HCT116 (cell line): ENCODE results near the gene GRIK2. TPM values are rescaled to one million over a fixed set of nuclear protein-coding genes. Genes with fewer than 3 reads are reported as not detected.

Source experiments
- ATAC-seq: fragments of 200-7000 bp; cut with Tn5 transposase; 2 replicates; pipeline ENCODE4 v1.9.1; 2020; ENCODE audit warnings: mild to moderate bottlenecking, moderate library complexity
- BruUV-seq: library from RNA; stranded (reverse); fragments of 400-500 nt; replicated peaks from 2 replicates; lab custom pipeline; 2021; lab: Mats Ljungman, UMichigan
- CTCF ChIA-PET: fragments of 300-600 bp; sonication (Branson Sonifier 250); formaldehyde crosslinking; loops from one replicate; lab custom pipeline; 2021; ENCODE audit warnings: antibody characterized with exemption; lab: Charles Lee
- POLR2A ChIA-PET: fragments of 300-600, 350-600 bp; sonication (Branson Sonifier 250); formaldehyde crosslinking; loops from one replicate; lab custom pipeline; 2021; ENCODE audit warnings: antibody characterized with exemption; lab: Charles Lee
- RAD21 ChIA-PET, 2 experiments: fragments of 300-600 bp; sonication (Branson Sonifier 250); formaldehyde crosslinking; loops; one replicate each; lab custom pipeline; 2023; ENCODE audit warnings: low total read pairs in 2 of 2; ENCODE audit not compliant: uncharacterized antibody in 2 of 2, unreplicated experiment in 2 of 2, low non-redundant PET in 1 of 2; lab: Charles Lee
- DNase-seq: peaks from one replicate; pipeline ENCODE4 v3.0.0-alpha.2; 2010; ENCODE audit warnings: low read depth, low spot score
- H2AFZ ChIP-seq: fragments of 200-600 bp; shearing (Covaris generic), sonication (generic); 2 replicates; pipeline ENCODE4 v1.6.1; 2017; ENCODE audit warnings: low read depth, mixed run types, mixed read lengths, antibody characterized with exemption, low read length; ENCODE audit not compliant: poor library complexity, severe bottlenecking
- H3K27ac ChIP-seq: 2 replicates; pipeline ENCODE4 v1.5.1; 2012; ENCODE audit warnings: low read depth, low read length
- H3K27me3 ChIP-seq: fragments of 200-600 bp; sonication (generic); 2 replicates; pipeline ENCODE4 v1.6.1; 2016; ENCODE audit warnings: mixed run types, low read length, mixed read lengths; ENCODE audit not compliant: insufficient read depth
- H3K36me3 ChIP-seq, 2 experiments: fragments of 200-500 bp in 1 of 2; fragments of 200-600 bp in 1 of 2; sonication (Bioruptor generic) in 1 of 2; sonication (generic) in 1 of 2; 2 replicates each; pipeline versions ENCODE4 v1.5.1 to v1.6.1; 2014 to 2016; ENCODE audit warnings: low read length in 2 of 2, inconsistent platforms in 1 of 2, mixed read lengths in 1 of 2, mixed run types in 1 of 2; ENCODE audit not compliant: insufficient read depth in 2 of 2, control insufficient read depth in 1 of 2
- H3K4me1 ChIP-seq, 2 experiments: fragments of 200-600 bp in 1 of 2; sonication (generic) in 1 of 2; 2 replicates each; pipeline versions ENCODE4 v1.5.1 to v1.6.1; 2012 to 2017; ENCODE audit warnings: low read length in 2 of 2, inconsistent platforms in 1 of 2, mild to moderate bottlenecking in 1 of 2, mixed read lengths in 1 of 2, mixed run types in 1 of 2, moderate library complexity in 1 of 2; ENCODE audit not compliant: insufficient read depth in 2 of 2, control insufficient read depth in 1 of 2
- H3K4me2 ChIP-seq: fragments of 200-600 bp; sonication (generic); 2 replicates; pipeline ENCODE4 v1.6.1; 2017; ENCODE audit warnings: mixed run types, low read length, mixed read lengths
- H3K4me3 ChIP-seq, 2 experiments: fragments of 200-600 bp in 1 of 2; sonication (generic) in 1 of 2; replicated peaks in 1 of 2; 2 replicates each; pipeline ENCODE4 v1.5.1; 2011 to 2016; ENCODE audit warnings: low read length in 2 of 2, control low read depth in 1 of 2, low read depth in 1 of 2, mild to moderate bottlenecking in 1 of 2, mixed read lengths in 1 of 2, mixed run types in 1 of 2
- H3K79me2 ChIP-seq: fragments of 200-600 bp; sonication (generic); 2 replicates; pipeline ENCODE4 v1.6.1; 2017; ENCODE audit warnings: mild to moderate bottlenecking, mixed run types, low read length, moderate library complexity, mixed read lengths; ENCODE audit not compliant: insufficient read depth
- H3K9ac ChIP-seq: fragments of 200-600 bp; sonication (generic); 2 replicates; pipeline ENCODE4 v1.6.1; 2016; ENCODE audit warnings: low read length, mixed read lengths
- H3K9me2 ChIP-seq: fragments of 200-600 bp; sonication (generic), shearing (Covaris generic); 2 replicates; pipeline ENCODE4 v1.6.1; 2017; ENCODE audit warnings: mixed run types, mild to moderate bottlenecking, moderate library complexity; ENCODE audit not compliant: insufficient read depth
- H3K9me3 ChIP-seq, 2 experiments: fragments of 200-500 bp in 1 of 2; fragments of 200-600 bp in 1 of 2; sonication (Bioruptor generic) in 1 of 2; sonication (generic) in 1 of 2; 2 replicates each; pipeline ENCODE4 v1.6.1; 2014 to 2017; ENCODE audit warnings: low read length in 2 of 2, mixed read lengths in 2 of 2, inconsistent platforms in 1 of 2, low read depth in 1 of 2, mild to moderate bottlenecking in 1 of 2, mixed run types in 1 of 2, moderate library complexity in 1 of 2; ENCODE audit not compliant: control insufficient read depth in 1 of 2, insufficient read depth in 1 of 2
- H4K20me1 ChIP-seq: fragments of 200-600 bp; sonication (generic), shearing (Covaris generic); 2 replicates; pipeline ENCODE4 v1.6.1; 2017; ENCODE audit warnings: mixed run types, mild to moderate bottlenecking, moderate library complexity; ENCODE audit not compliant: insufficient read depth
- CBX3 ChIP-seq: IDR thresholded peaks from 2 replicates; pipeline ENCODE4 v1.6.1; 2012; ENCODE audit warnings: low read depth
- CEBPB ChIP-seq: IDR thresholded peaks from 2 replicates; pipeline ENCODE4 v1.6.1; 2012; ENCODE audit warnings: low read depth
- EZH2 ChIP-seq: fragments of 200-600 bp; sonication (generic); IDR thresholded peaks from 2 replicates; pipeline ENCODE4 v1.6.1; 2017; ENCODE audit warnings: antibody characterized with exemption, mixed run types
- FOSL1 ChIP-seq: IDR thresholded peaks from 2 replicates; pipeline ENCODE4 v1.6.1; 2012; ENCODE audit warnings: low read depth
- JUND ChIP-seq: IDR thresholded peaks from 2 replicates; pipeline ENCODE4 v1.6.1; 2012
- POLR2A ChIP-seq: IDR thresholded peaks from 2 replicates; pipeline ENCODE4 v1.7.0; 2011; ENCODE audit warnings: borderline replicate concordance; ENCODE audit not compliant: insufficient read depth, insufficient read length; ENCODE audit errors: extremely low read depth
- ZNF274 ChIP-seq: fragments of 200-500 bp; sonication (Bioruptor generic); IDR thresholded peaks from 2 replicates; pipeline ENCODE4 v1.6.1; 2014; ENCODE audit warnings: mild to moderate bottlenecking, low read depth, low read length, inconsistent platforms
- intact Hi-C: fragments of 100-400 bp; cut with micrococcal nuclease; formaldehyde crosslinking; loops from 2 replicates; pipeline ENCODE4 v1.10.0; 2022
- total RNA-seq: library from RNA; stranded (reverse); gene quantifications from one replicate; pipeline ENCODE4 v1.2.1, GENCODE V29; 2021; ENCODE audit not compliant: unreplicated experiment
- TF ChIP-seq, protein P1 (sequence below), 3 experiments: fragments of 200-600 bp in 1 of 3; sonication (generic) in 1 of 3; IDR thresholded peaks in 2 of 3; conservative IDR thresholded peaks in 1 of 3; 2 replicates each; pipeline ENCODE4 v1.5.1; 2012 to 2017; ENCODE audit warnings: low read depth in 2 of 3, low read length in 2 of 3, antibody characterized with exemption in 1 of 3, borderline replicate concordance in 1 of 3, control low read depth in 1 of 3, mild to moderate bottlenecking in 1 of 3, mixed read lengths in 1 of 3, mixed run types in 1 of 3, moderate library complexity in 1 of 3; ENCODE audit not compliant: insufficient read depth in 1 of 3
- TF ChIP-seq, protein P2 (sequence below): IDR thresholded peaks from 2 replicates; pipeline ENCODE4 v1.6.1; 2011; ENCODE audit warnings: mild to moderate bottlenecking, low read length, moderate library complexity; ENCODE audit not compliant: insufficient replicate concordance; ENCODE audit errors: extremely low read depth
- TF ChIP-seq, protein P3 (sequence below): IDR thresholded peaks from 2 replicates; pipeline ENCODE4 v1.6.1; 2012; ENCODE audit warnings: low read depth
- TF ChIP-seq, protein P4 (sequence below): IDR thresholded peaks from 2 replicates; pipeline ENCODE4 v1.6.1; 2012

The GRIK2 gene
- total RNA-seq, 1 experiment from 2014 or later = 0.64 TPM

GRCh38 chr6:101682937-101683336 is 289.4 kb downstream of the GRIK2 start:
- no peaks in the 10 kb centered on the region for H3K4me1 ChIP-seq
- TF ChIP-seq, protein P1, sequence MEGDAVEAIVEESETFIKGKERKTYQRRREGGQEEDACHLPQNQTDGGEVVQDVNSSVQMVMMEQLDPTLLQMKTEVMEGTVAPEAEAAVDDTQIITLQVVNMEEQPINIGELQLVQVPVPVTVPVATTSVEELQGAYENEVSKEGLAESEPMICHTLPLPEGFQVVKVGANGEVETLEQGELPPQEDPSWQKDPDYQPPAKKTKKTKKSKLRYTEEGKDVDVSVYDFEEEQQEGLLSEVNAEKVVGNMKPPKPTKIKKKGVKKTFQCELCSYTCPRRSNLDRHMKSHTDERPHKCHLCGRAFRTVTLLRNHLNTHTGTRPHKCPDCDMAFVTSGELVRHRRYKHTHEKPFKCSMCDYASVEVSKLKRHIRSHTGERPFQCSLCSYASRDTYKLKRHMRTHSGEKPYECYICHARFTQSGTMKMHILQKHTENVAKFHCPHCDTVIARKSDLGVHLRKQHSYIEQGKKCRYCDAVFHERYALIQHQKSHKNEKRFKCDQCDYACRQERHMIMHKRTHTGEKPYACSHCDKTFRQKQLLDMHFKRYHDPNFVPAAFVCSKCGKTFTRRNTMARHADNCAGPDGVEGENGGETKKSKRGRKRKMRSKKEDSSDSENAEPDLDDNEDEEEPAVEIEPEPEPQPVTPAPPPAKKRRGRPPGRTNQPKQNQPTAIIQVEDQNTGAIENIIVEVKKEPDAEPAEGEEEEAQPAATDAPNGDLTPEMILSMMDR (IDR thresholded peaks at IDR 0.05 in 2 of 3, conservative IDR thresholded peaks at IDR 0.05 in 1 of 3; ENCODE audit: borderline replicate concordance in 1 of 3, insufficient read depth in 1 of 3, low read depth in 2 of 3, low read length in 2 of 3) = no peak
- no peak for TF ChIP-seq JUND
- TF ChIP-seq CBX3 = no peak
- no peak for TF ChIP-seq ZNF274
- TF ChIP-seq, protein P2, sequence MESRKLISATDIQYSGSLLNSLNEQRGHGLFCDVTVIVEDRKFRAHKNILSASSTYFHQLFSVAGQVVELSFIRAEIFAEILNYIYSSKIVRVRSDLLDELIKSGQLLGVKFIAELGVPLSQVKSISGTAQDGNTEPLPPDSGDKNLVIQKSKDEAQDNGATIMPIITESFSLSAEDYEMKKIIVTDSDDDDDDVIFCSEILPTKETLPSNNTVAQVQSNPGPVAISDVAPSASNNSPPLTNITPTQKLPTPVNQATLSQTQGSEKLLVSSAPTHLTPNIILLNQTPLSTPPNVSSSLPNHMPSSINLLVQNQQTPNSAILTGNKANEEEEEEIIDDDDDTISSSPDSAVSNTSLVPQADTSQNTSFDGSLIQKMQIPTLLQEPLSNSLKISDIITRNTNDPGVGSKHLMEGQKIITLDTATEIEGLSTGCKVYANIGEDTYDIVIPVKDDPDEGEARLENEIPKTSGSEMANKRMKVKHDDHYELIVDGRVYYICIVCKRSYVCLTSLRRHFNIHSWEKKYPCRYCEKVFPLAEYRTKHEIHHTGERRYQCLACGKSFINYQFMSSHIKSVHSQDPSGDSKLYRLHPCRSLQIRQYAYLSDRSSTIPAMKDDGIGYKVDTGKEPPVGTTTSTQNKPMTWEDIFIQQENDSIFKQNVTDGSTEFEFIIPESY = no peak
- no peak for TF ChIP-seq CEBPB
- no peak for TF ChIP-seq EZH2
- TF ChIP-seq POLR2A = no peak
- TF ChIP-seq, protein P3, sequence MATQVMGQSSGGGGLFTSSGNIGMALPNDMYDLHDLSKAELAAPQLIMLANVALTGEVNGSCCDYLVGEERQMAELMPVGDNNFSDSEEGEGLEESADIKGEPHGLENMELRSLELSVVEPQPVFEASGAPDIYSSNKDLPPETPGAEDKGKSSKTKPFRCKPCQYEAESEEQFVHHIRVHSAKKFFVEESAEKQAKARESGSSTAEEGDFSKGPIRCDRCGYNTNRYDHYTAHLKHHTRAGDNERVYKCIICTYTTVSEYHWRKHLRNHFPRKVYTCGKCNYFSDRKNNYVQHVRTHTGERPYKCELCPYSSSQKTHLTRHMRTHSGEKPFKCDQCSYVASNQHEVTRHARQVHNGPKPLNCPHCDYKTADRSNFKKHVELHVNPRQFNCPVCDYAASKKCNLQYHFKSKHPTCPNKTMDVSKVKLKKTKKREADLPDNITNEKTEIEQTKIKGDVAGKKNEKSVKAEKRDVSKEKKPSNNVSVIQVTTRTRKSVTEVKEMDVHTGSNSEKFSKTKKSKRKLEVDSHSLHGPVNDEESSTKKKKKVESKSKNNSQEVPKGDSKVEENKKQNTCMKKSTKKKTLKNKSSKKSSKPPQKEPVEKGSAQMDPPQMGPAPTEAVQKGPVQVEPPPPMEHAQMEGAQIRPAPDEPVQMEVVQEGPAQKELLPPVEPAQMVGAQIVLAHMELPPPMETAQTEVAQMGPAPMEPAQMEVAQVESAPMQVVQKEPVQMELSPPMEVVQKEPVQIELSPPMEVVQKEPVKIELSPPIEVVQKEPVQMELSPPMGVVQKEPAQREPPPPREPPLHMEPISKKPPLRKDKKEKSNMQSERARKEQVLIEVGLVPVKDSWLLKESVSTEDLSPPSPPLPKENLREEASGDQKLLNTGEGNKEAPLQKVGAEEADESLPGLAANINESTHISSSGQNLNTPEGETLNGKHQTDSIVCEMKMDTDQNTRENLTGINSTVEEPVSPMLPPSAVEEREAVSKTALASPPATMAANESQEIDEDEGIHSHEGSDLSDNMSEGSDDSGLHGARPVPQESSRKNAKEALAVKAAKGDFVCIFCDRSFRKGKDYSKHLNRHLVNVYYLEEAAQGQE = no peak
- TF ChIP-seq FOSL1 = no peak
- TF ChIP-seq, protein P4, sequence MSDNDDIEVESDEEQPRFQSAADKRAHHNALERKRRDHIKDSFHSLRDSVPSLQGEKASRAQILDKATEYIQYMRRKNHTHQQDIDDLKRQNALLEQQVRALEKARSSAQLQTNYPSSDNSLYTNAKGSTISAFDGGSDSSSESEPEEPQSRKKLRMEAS = no peak
- no peaks in the 10 kb centered on the region for H3K9me2 ChIP-seq
- no peaks in the 10 kb centered on the region for H3K79me2 ChIP-seq
- ChIA-PET RAD21 (no interaction called here), CTCF (no interaction called here), POLR2A (no interaction called here)
- H3K9me3 ChIP-seq = no peaks in the 10 kb centered on the region
- no peaks in the 10 kb centered on the region for H3K36me3 ChIP-seq
- no peak overlapping the region for H3K27ac ChIP-seq
- intact Hi-C loops = no loop called here
- no peak overlapping the region for H3K9ac ChIP-seq
- H3K27me3 ChIP-seq = no peaks in the 10 kb centered on the region
- no peak overlapping the region for H3K4me2 ChIP-seq
- DNase-seq (no peak), ATAC-seq (no peak)
- no peak overlapping the region for H3K4me3 ChIP-seq
- no peaks in the 10 kb centered on the region for H4K20me1 ChIP-seq
- BruUV-seq = no TSS peak
- H2AFZ ChIP-seq = no peak overlapping the region
